ENCODE measurements around the gene ELP6. TPM values are rescaled to one million over a fixed set of nuclear protein-coding genes. Genes with fewer than 3 reads are reported as not detected.

ELP6 gene
- total RNA-seq, 1 donor from 2014 or later, result 27.0 TPM

GRCh38 chr3:47478022-47478421, 35.5 kb downstream of the ELP6 start:
- Histone ChIP-seq H3K27ac (no peak overlapping the region), H3K4me1 (peaks cover 8 to 15% of the 10 kb centered on the region in 2 donors), H3K9me3 (no peaks in the 10 kb centered on the region), H3K27me3 (no peaks in the 10 kb centered on the region), H3K4me3 (no peak overlapping the region), H3K36me3 (no peaks in the 10 kb centered on the region)
- intact Hi-C loops (cut with DNase I), result loop anchor here (5.0 kb wide), 2 partner anchors 36 to 96 kb away; partner anchors contain the start of gene PTPN23
- no peak for DNase-seq (ENCODE audit: low spot score in 2 of 2)
- no peak for TF ChIP-seq CTCF (IDR thresholded peaks at IDR 0.05)

DNA sequence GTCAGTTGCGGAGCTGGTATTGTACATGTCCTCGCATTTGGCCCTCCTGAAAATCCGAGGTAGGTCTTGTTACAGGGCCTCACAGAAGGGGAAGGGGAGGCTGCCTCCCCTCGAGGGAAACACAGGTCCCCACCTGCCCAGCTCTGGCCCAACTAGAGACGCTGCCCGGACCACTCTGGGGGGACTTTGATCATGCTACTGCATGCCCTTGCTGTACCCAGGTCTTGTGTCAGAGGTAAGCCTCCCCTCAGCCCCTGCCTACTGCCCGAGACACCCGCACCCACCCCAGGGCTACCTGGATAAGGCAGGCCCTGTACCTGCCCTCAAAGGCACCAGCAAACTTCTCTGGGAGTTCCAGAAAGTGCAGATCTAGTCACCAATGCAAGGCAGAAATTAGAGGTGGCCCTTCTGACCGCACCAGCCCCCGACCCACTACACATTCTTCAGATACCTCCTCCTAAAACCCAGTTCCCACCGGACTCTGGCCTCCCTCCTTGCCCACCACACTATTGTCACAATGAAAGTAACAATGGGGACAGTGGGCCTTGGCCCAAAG, 36.8 kb downstream of the ELP6 start:
- intact Hi-C loops (cut with DNase I), result loop anchor here (5.0 kb wide), 2 partner anchors 34 to 94 kb away; partner anchors contain the start of gene PTPN23
- no peaks in the 10 kb centered on the region for H3K27me3 ChIP-seq
- H3K4me1 ChIP-seq, result peaks cover 8 to 15% of the 10 kb centered on the region in 2 donors
- no peak for TF ChIP-seq CTCF (IDR thresholded peaks at IDR 0.05)
- DNase-seq (ENCODE audit: low spot score in 2 of 2), result no peak
- no peaks in the 10 kb centered on the region for H3K36me3 ChIP-seq
- peak overlapping the region; percentile 81 to 90 for H3K27ac ChIP-seq
- H3K4me3 ChIP-seq, result peak overlapping the region; percentile 84 to 88
- H3K9me3 ChIP-seq, result no peaks in the 10 kb centered on the region

DNA sequence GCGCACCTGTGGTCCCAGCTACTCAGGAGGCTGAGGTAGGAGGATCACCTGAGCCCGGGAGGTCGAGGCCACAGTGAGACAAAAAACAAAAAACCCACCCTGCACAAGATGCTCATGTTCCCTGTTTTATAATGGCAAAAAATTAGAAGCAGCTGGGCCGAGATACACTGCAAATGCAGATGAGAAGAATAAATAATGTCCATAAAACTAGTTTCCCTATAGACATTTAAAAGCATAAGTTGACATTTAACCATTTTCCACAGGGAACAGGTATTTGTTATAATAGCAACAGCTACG, 37.2 kb downstream of the ELP6 start:
- Histone ChIP-seq H3K27me3 (no peaks in the 10 kb centered on the region), H3K4me3 (peak overlapping the region; percentile 84 to 88), H3K36me3 (no peaks in the 10 kb centered on the region), H3K27ac (peak overlapping the region; percentile 81 to 90), H3K4me1 (peaks cover 8 to 15% of the 10 kb centered on the region in 2 donors), H3K9me3 (no peaks in the 10 kb centered on the region)
- no peak for DNase-seq (ENCODE audit: low spot score in 2 of 2)
- no peak for TF ChIP-seq CTCF (IDR thresholded peaks at IDR 0.05)
- intact Hi-C loops (cut with DNase I), result loop anchor here (5.0 kb wide), 2 partner anchors 34 to 94 kb away; partner anchors contain the start of gene PTPN23

DNA sequence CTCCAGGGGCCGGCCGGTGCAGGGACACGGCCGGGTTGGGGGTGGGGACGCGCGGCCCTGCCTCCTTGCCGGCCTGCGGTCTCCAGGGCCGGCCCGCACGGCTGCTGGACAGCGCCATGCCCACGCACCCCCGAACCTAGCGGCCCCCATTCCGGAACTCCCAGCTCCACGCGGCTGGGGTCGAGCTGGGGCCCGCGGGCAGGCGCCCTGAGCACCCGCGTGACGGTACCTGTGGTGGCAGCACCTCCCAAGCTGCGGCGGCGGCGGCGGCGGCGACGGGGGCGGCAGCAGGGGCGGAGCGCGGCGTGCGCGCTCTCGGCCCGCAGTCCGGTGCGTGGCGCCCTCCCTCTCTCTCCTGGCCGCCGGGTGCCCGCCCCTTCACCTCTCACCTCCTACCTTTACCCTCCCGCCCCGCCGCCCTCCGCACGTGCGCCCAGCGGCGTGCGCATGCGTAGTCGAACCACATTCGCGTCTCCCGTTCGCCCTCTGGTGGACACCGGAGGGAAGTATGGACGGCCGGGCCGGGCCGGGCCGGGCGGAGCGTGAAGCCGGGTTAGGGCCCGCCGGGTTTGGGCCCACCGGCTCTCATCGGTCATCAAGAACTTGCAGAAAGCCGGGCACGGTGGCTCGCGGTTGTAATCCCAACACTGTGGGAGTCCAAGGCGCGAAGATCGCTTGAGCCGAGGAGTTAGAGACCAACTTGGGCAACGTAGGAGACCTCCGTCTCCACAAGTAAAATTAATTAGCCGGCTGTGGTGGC, 37.8 kb downstream of the ELP6 start, which contains the start of gene SCAP:
Gene SCAP, minus strand, starts transcription at position 372 of the 760 bp plus-strand sequence. CDS start 32,948 bp downstream, outside the sequence.
- peak within 1 kb of the TSS; percentile 84 to 88 for H3K4me3 ChIP-seq
- no peaks in the 10 kb centered on the region for H3K9me3 ChIP-seq
- DNase-seq (ENCODE audit: low spot score in 2 of 2), result peak; percentile 67 to 96
- no peaks in the 10 kb centered on the region for H3K36me3 ChIP-seq
- H3K27ac ChIP-seq, result peak within 1 kb of the TSS; percentile 81 to 90
- H3K4me1 ChIP-seq, result peaks cover 8 to 15% of the 10 kb centered on the region in 2 donors
- no peaks in the 10 kb centered on the region for H3K27me3 ChIP-seq
- peak; percentile 93 to 99 (median 97) for TF ChIP-seq CTCF (IDR thresholded peaks at IDR 0.05)
- intact Hi-C loops (cut with DNase I), result loop anchor here (1.0 to 5.0 kb wide), 4 partner anchors 33 to 93 kb away; partner anchors contain the start of genes ELP6 and PTPN23

DNA sequence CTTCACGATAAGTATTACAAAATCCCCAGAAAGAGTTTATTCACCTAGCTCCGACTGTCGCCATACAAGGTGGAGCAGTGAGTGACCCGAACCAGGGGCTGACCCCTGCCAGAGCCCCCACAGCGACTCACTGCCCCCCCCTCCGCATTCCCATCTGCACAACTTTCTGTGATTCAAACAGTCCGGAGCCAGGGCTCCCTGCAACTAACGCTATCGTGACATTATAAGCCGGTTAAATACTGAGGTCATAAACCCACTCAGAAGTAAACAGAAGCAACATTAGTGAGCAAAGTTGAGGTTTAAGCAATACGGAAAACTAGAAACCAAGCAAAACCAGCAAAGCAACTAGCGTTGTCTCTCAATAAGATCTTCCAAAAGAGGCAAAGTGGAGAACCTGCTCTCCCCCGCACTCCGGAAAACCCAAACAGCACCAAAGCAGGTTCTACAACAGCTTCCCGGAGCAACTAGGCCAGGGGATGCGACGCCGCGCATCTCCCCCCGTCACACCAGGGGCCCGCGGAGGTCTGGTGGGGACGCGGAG, 38.4 kb downstream of the ELP6 start:
- no peak for DNase-seq (ENCODE audit: low spot score in 2 of 2)
- peaks cover 8 to 15% of the 10 kb centered on the region in 2 donors for H3K4me1 ChIP-seq
- H3K9me3 ChIP-seq, result no peaks in the 10 kb centered on the region
- peak overlapping the region; percentile 81 to 90 for H3K27ac ChIP-seq
- H3K27me3 ChIP-seq, result no peaks in the 10 kb centered on the region
- TF ChIP-seq CTCF (IDR thresholded peaks at IDR 0.05), result no peak
- intact Hi-C loops (cut with DNase I), result loop anchor here (1.0 to 5.0 kb wide), 4 partner anchors 33 to 93 kb away; partner anchors contain the start of genes ELP6 and PTPN23
- H3K4me3 ChIP-seq, result peak overlapping the region; percentile 84 to 88
- H3K36me3 ChIP-seq, result no peaks in the 10 kb centered on the region
